Gastrocnemius medialis (tissue), 4 donors: ENCODE data around the gene KANSL1. TPM values are rescaled to one million over a fixed set of nuclear protein-coding genes. Genes with fewer than 3 reads are reported as not detected.

Source experiments
- ATAC-seq, 2 donors: fragments of 150-250 bp; one replicate each; pipeline ENCODE4 v1.9.1; 2016
- DNase-seq, 2 donors: peaks; one replicate each; pipeline ENCODE4 v3.0.0-alpha.2; 2019
- H3K27ac ChIP-seq, 4 donors: fragments of 200-600 bp; sonication (generic); 1 replicate in 1 of 4; 2 replicates in 3 of 4; pipeline ENCODE4 v1.5.1; 2016 to 2018; ENCODE audit warnings: mild to moderate bottlenecking in 2 of 4, moderate library complexity in 1 of 4
- H3K27me3 ChIP-seq, 3 donors: fragments of 200-600 bp; sonication (generic) in 2 of 3; 1 replicate in 1 of 3; 2 replicates in 2 of 3; pipeline versions ENCODE4 v1.5.1 to v1.6.0; 2016 to 2019; ENCODE audit warnings: mild to moderate bottlenecking in 1 of 3, moderate library complexity in 1 of 3
- H3K36me3 ChIP-seq, 2 donors: fragments of 200-600 bp; sonication (generic) in 1 of 2; one replicate each; pipeline ENCODE4 v1.5.1; 2017 to 2018
- H3K4me1 ChIP-seq, 2 donors: fragments of 200-600 bp; sonication (generic) in 1 of 2; one replicate each; pipeline ENCODE4 v1.5.1; 2016 to 2017; ENCODE audit warnings: mild to moderate bottlenecking in 2 of 2
- H3K4me3 ChIP-seq, 4 donors: fragments of 200-600 bp; sonication (generic) in 3 of 4; 1 replicate in 1 of 4; 2 replicates in 3 of 4; pipeline ENCODE4 v1.5.1; 2016 to 2019; ENCODE audit warnings: mild to moderate bottlenecking in 2 of 4
- H3K9me3 ChIP-seq, 3 donors: fragments of 200-600 bp; sonication (generic) in 2 of 3; 1 replicate in 1 of 3; 2 replicates in 2 of 3; pipeline ENCODE4 v1.5.1; 2016 to 2019
- POLR2A ChIP-seq, 2 donors: fragments of 450-650 bp; IDR thresholded peaks; one replicate each; pipeline ENCODE4 v1.6.1; 2017; ENCODE audit warnings: antibody characterized with exemption in 2 of 2, mild to moderate bottlenecking in 2 of 2, moderate library complexity in 2 of 2
- in situ Hi-C, 4 donors: fragments of 200-750 bp; cut with MboI; loops; one replicate each; pipeline versions ENCODE4 v1.15.0 to v1.8.0; 2017; ENCODE audit warnings: low sequenced_read_pairs in 4 of 4
- intact Hi-C: fragments of 100-400 bp; cut with DNase I; formaldehyde crosslinking; loops from one replicate; pipeline ENCODE4 v1.15.1; 2023; ENCODE audit warnings: low total_unique reads
- total RNA-seq, 4 donors: library from RNA; depleted of rRNA; stranded (reverse); fragments of >200 nt; gene quantifications; one replicate each; pipeline versions ENCODE4 v1.1.0 to v1.2.3, GENCODE V29; 2016
- TF ChIP-seq, protein P1 (sequence below), 5 experiments: fragments of 450-650 bp in 3 of 5; fragments of 200-600 bp in 2 of 5; sonication (generic) in 2 of 5; IDR thresholded peaks in 4 of 5; conservative IDR thresholded peaks in 1 of 5; 1 replicate in 4 of 5; 2 replicates in 1 of 5; pipeline ENCODE4 v1.5.1; 2016 to 2019; ENCODE audit warnings: antibody characterized with exemption in 5 of 5, mild to moderate bottlenecking in 3 of 5, moderate library complexity in 3 of 5

The KANSL1 gene
- total RNA-seq, 4 donors from 2014 or later, result 19.9 to 35.9 (median 31.2) TPM

DNA sequence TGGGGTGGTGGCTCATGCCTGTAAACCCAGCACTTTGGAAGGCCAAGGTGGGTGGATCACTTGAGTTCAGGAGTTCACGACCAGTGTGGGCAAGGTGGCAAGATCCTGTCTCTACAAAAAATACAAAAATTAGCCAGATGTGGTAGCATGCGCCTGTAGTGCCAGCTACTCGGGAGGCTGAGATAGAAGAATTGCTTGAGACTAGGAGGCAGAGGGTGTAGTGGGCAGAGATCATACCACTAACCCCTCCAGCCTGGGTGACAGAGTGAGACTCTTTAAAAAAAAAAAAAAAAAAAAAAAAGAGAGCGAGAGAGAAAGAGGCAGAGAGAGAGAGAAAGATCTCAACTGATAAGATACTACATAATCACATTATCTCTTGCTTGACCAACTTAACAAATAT, 45.9 kb downstream of the KANSL1 start:
- no peak for ATAC-seq
- H3K36me3 ChIP-seq, result no peaks in the 10 kb centered on the region
- in situ Hi-C loops, result no loop called here

DNA sequence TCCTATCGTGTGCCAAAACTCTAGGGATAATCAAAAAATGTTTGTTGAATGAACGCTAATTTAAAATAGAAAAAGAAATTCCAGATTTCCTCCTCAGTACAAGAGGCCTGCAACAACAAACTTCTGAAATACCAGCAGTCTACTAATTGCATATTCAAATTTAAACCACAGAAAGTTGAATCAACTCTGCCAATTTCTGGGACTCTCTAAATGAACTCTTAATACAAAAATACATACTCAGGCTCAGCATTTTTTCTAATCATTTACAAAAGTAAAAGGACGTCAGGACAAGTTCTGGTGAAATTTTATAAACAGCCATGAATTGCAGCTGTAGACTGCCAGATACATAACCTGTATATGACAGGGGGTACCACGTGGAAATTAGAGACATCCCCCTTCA, 49.0 kb downstream of the KANSL1 start:
- no peaks in the 10 kb centered on the region for H3K27me3 ChIP-seq
- H3K27ac ChIP-seq, result no peak overlapping the region
- TF ChIP-seq POLR2A (IDR thresholded peaks at IDR 0.05), result no peak
- TF ChIP-seq, protein P1, sequence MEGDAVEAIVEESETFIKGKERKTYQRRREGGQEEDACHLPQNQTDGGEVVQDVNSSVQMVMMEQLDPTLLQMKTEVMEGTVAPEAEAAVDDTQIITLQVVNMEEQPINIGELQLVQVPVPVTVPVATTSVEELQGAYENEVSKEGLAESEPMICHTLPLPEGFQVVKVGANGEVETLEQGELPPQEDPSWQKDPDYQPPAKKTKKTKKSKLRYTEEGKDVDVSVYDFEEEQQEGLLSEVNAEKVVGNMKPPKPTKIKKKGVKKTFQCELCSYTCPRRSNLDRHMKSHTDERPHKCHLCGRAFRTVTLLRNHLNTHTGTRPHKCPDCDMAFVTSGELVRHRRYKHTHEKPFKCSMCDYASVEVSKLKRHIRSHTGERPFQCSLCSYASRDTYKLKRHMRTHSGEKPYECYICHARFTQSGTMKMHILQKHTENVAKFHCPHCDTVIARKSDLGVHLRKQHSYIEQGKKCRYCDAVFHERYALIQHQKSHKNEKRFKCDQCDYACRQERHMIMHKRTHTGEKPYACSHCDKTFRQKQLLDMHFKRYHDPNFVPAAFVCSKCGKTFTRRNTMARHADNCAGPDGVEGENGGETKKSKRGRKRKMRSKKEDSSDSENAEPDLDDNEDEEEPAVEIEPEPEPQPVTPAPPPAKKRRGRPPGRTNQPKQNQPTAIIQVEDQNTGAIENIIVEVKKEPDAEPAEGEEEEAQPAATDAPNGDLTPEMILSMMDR (IDR thresholded peaks at IDR 0.05 in 4 of 5, conservative IDR thresholded peaks at IDR 0.05 in 1 of 5), result no peak
- DNase-seq (no peak), ATAC-seq (no peak)
- intact Hi-C loops, result no loop called here
- no peaks in the 10 kb centered on the region for H3K36me3 ChIP-seq
- no peaks in the 10 kb centered on the region for H3K9me3 ChIP-seq
- in situ Hi-C loops, result no loop called here
- no peak overlapping the region for H3K4me3 ChIP-seq
- H3K4me1 ChIP-seq, result peaks cover 55 to 64% of the 10 kb centered on the region in 2 donors

More for the DNA sequence above, 45.9 kb downstream of the KANSL1 start:
- Histone ChIP-seq H3K27ac (no peak overlapping the region), H3K4me3 (no peak overlapping the region), H3K27me3 (no peaks in the 10 kb centered on the region), H3K4me1 (peaks cover 59 to 67% of the 10 kb centered on the region in 2 donors), H3K9me3 (no peaks in the 10 kb centered on the region)
- DNase-seq, result no peak
- no peak for TF ChIP-seq POLR2A (IDR thresholded peaks at IDR 0.05)
- TF ChIP-seq, protein P1 (IDR thresholded peaks at IDR 0.05 in 4 of 5, conservative IDR thresholded peaks at IDR 0.05 in 1 of 5), result no peak
- intact Hi-C loops, result no loop called here

DNA sequence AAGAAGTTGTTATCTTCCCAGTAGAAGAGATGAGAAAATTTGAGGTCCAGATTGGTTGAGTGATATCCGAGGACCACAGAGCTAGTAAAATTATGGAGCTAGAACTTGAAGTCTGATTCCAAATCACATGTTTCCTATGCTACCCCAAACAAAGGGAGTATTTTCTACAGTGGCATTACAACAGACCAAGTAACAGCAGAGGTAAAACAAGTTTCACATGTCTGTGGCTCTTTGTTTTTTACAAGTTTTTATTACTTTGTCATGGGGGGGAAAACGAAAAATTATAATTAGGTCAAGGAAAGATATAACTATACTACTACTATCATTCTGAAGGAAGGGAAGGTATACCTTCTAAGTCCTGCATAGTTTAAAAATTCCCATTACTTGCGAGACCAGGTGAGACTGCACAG, 49.4 kb downstream of the KANSL1 start:
- Histone ChIP-seq H3K9me3 (no peaks in the 10 kb centered on the region), H3K4me3 (no peak overlapping the region), H3K27me3 (no peaks in the 10 kb centered on the region), H3K4me1 (peaks cover 54 to 68% of the 10 kb centered on the region in 2 donors), H3K27ac (no peak overlapping the region), H3K36me3 (no peaks in the 10 kb centered on the region)
- in situ Hi-C loops (no loop called here), intact Hi-C loops (no loop called here)
- ATAC-seq, result no peak
- TF ChIP-seq, protein P1 (IDR thresholded peaks at IDR 0.05 in 4 of 5, conservative IDR thresholded peaks at IDR 0.05 in 1 of 5), result no peak
- TF ChIP-seq POLR2A (IDR thresholded peaks at IDR 0.05), result no peak
- no peak for DNase-seq

DNA sequence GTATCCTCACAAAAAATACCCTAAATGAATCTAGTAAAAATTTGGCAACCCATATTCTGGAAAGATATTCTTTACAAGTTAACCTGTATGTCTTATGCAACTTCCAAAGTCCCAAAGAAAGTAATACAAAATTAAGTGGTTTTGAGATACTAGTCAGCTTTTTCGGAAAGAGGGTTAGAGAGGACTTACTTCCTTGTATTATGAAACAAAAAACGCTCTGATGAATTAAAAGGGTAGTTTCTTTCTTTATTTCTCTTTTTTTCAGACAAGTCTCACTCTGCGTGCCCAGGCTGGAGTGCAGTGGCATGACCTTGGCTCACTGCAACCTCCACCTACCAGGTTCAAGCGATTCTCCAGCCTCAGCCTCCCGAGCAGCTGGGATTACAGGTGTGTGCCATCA, 51.6 kb downstream of the KANSL1 start:
- Histone ChIP-seq H3K36me3 (no peaks in the 10 kb centered on the region), H3K27me3 (no peaks in the 10 kb centered on the region), H3K4me3 (no peak overlapping the region), H3K4me1 (peaks cover 63 to 78% of the 10 kb centered on the region in 2 donors), H3K27ac (no peak overlapping the region), H3K9me3 (no peaks in the 10 kb centered on the region)
- TF ChIP-seq POLR2A (IDR thresholded peaks at IDR 0.05), result no peak
- TF ChIP-seq, protein P1 (IDR thresholded peaks at IDR 0.05 in 4 of 5, conservative IDR thresholded peaks at IDR 0.05 in 1 of 5), result no peak
- in situ Hi-C loops (no loop called here), intact Hi-C loops (no loop called here)
- no peak for ATAC-seq
- no peak for DNase-seq

DNA sequence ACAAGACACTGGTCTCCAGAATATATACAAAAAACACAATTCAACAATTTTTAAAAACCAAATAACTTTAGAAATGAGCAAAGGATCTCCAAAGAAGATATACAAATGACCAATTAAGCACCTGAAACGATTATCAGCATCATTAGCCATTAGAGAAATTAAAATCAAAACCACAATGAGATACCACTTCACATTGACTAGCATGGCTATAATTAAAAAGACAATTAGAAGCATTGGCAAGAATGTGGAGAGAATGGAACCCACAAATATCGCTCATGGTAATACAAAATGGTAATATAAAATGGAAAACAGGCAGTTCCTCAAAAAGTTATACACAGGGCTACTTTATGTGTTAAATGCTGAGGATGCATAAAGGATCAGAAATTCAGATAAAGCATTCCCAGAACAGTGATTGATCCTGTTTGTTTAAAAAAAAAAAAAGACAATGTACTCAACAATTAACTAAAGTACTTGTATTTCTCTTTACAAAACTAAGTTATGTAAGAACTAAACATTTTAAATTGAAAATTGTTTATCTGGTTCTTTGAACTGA, 52.5 kb downstream of the KANSL1 start:
- Histone ChIP-seq H3K9me3 (no peaks in the 10 kb centered on the region), H3K4me3 (no peak overlapping the region), H3K36me3 (no peaks in the 10 kb centered on the region), H3K4me1 (peaks cover 65 to 80% of the 10 kb centered on the region in 2 donors), H3K27me3 (no peaks in the 10 kb centered on the region), H3K27ac (no peak overlapping the region)
- intact Hi-C loops, result no loop called here
- no peak for TF ChIP-seq POLR2A (IDR thresholded peaks at IDR 0.05)
- TF ChIP-seq, protein P1 (IDR thresholded peaks at IDR 0.05 in 4 of 5, conservative IDR thresholded peaks at IDR 0.05 in 1 of 5), result no peak
- DNase-seq (no peak), ATAC-seq (no peak)
- in situ Hi-C loops, result no loop called here
